ENCODE results near the gene AHNAK. TPM values are rescaled to one million over a fixed set of nuclear protein-coding genes. Genes with fewer than 3 reads are reported as not detected.

The AHNAK gene
- total RNA-seq, 2 experiments from 2014 or later = 180 to 390 TPM

- no peak overlapping the region for H3K4me3 Mint-ChIP-seq
- no peak overlapping the region for H3K27ac Mint-ChIP-seq
- H3K36me3 Mint-ChIP-seq = no peaks in the 10 kb centered on the region
- H3K4me1 Mint-ChIP-seq = peaks cover 22% of the 10 kb centered on the region
- CTCF ChIA-PET = interaction anchor here (1.1 to 5.3 kb wide), 4 partner anchors 19 to 160 kb away, joined by 3 to 42 read pairs (median 17); no protein-coding TSS in a partner anchor
- no peak for ATAC-seq
- no peak for DNase-seq
- H3K27me3 Mint-ChIP-seq = no peaks in the 10 kb centered on the region
- no peaks in the 10 kb centered on the region for H3K9me3 Mint-ChIP-seq (ENCODE audit: low read depth)
Measured at GRCh38 chr11:62400760-62401159, 145.8 kb downstream of the AHNAK start.

- Mint-ChIP-seq H3K27me3 (no peaks in the 10 kb centered on the region), H3K4me3 (no peak overlapping the region), H3K36me3 (no peaks in the 10 kb centered on the region), H3K4me1 (peaks cover 22% of the 10 kb centered on the region), H3K27ac (no peak overlapping the region), H3K9me3 (ENCODE audit: low read depth) (no peaks in the 10 kb centered on the region)
- CTCF ChIA-PET = interaction anchor here (1.1 to 5.3 kb wide), 5 partner anchors 19 to 161 kb away, joined by 3 to 42 read pairs (median 16); no protein-coding TSS in a partner anchor
- no peak for DNase-seq
- ATAC-seq = no peak
Measured at GRCh38 chr11:62400281-62400680, 146.3 kb downstream of the AHNAK start.

GRCh38 chr11:62399878-62400266 lies 146.7 kb downstream of the AHNAK start:
- CTCF ChIA-PET = interaction anchor here (1.5 to 5.3 kb wide), 4 partner anchors 22 to 161 kb away, joined by 3 to 42 read pairs (median 17); no protein-coding TSS in a partner anchor
- ATAC-seq = no peak
- Mint-ChIP-seq H3K36me3 (no peaks in the 10 kb centered on the region), H3K27ac (no peak overlapping the region), H3K4me1 (peaks cover 23% of the 10 kb centered on the region), H3K9me3 (ENCODE audit: low read depth) (no peaks in the 10 kb centered on the region), H3K27me3 (no peaks in the 10 kb centered on the region), H3K4me3 (no peak overlapping the region)
- no peak for DNase-seq

- DNase-seq (no peak), ATAC-seq (no peak)
- no peaks in the 10 kb centered on the region for H3K36me3 Mint-ChIP-seq
- no peak overlapping the region for H3K27ac Mint-ChIP-seq
- H3K27me3 Mint-ChIP-seq = no peaks in the 10 kb centered on the region
- H3K4me3 Mint-ChIP-seq = no peak overlapping the region
- no peaks in the 10 kb centered on the region for H3K9me3 Mint-ChIP-seq (ENCODE audit: low read depth)
- H3K4me1 Mint-ChIP-seq = peaks cover 24% of the 10 kb centered on the region
- CTCF ChIA-PET = interaction anchor here (1.5 to 5.3 kb wide), 4 partner anchors 21 to 162 kb away, joined by 3 to 42 read pairs (median 17); no protein-coding TSS in a partner anchor
Measured at GRCh38 chr11:62399172-62399877, 147.3 kb downstream of the AHNAK start.

GRCh38 chr11:62398011-62398994 lies 148.3 kb downstream of the AHNAK start:
- no peak for DNase-seq
- Mint-ChIP-seq H3K27ac (no peak overlapping the region), H3K4me3 (no peak overlapping the region), H3K27me3 (no peaks in the 10 kb centered on the region), H3K9me3 (ENCODE audit: low read depth) (no peaks in the 10 kb centered on the region), H3K36me3 (no peaks in the 10 kb centered on the region), H3K4me1 (peaks cover 24% of the 10 kb centered on the region)
- CTCF ChIA-PET = interaction anchor here (1.5 to 5.3 kb wide), 3 partner anchors 20 to 163 kb away, joined by 3 to 42 read pairs (median 16); no protein-coding TSS in a partner anchor
- no peak for ATAC-seq

- CTCF ChIA-PET = interaction anchor here (0.6 to 6.9 kb wide), 20 partner anchors 10 to 324 kb away, joined by 3 to 73 read pairs (median 10); partner anchors contain the start of gene SCGB1A1
Measured at GRCh38 chr11:62395885-62396551, 150.6 kb downstream of the AHNAK start.

GRCh38 chr11:62394825-62395538 lies 151.6 kb downstream of the AHNAK start:
- CTCF ChIA-PET = interaction anchor here (0.6 to 6.9 kb wide), 39 partner anchors 9 to 299 kb away, joined by 3 to 73 read pairs (median 5); partner anchors contain the start of genes SCGB1A1 and TUT1
- Mint-ChIP-seq H3K27me3 (peaks cover 13% of the 10 kb centered on the region), H3K9me3 (ENCODE audit: low read depth) (no peaks in the 10 kb centered on the region), H3K36me3 (no peaks in the 10 kb centered on the region), H3K4me1 (peaks cover 6% of the 10 kb centered on the region), H3K4me3 (no peak overlapping the region), H3K27ac (no peak overlapping the region)
- DNase-seq = peak; percentile 71
- peak; percentile 90 for ATAC-seq

More at GRCh38 chr11:62395885-62396551, 150.6 kb downstream of the AHNAK start:
- peaks cover 10% of the 10 kb centered on the region for H3K27me3 Mint-ChIP-seq
- DNase-seq (no peak), ATAC-seq (no peak)
- H3K9me3 Mint-ChIP-seq (ENCODE audit: low read depth) = no peaks in the 10 kb centered on the region
- H3K4me3 Mint-ChIP-seq = no peak overlapping the region
- no peak overlapping the region for H3K27ac Mint-ChIP-seq
- peaks cover 6% of the 10 kb centered on the region for H3K4me1 Mint-ChIP-seq
- no peaks in the 10 kb centered on the region for H3K36me3 Mint-ChIP-seq

GRCh38 chr11:62393735-62394134 lies 152.9 kb downstream of the AHNAK start:
- ATAC-seq (no peak), DNase-seq (no peak)
- no peaks in the 10 kb centered on the region for H3K9me3 Mint-ChIP-seq (ENCODE audit: low read depth)
- no peak overlapping the region for H3K27ac Mint-ChIP-seq
- peaks cover 26% of the 10 kb centered on the region for H3K27me3 Mint-ChIP-seq
- no peak overlapping the region for H3K4me3 Mint-ChIP-seq
- H3K4me1 Mint-ChIP-seq = peaks cover 2% of the 10 kb centered on the region
- CTCF ChIA-PET = interaction anchor here (1.0 to 6.9 kb wide), 18 partner anchors 8 to 300 kb away, joined by 3 to 73 read pairs (median 13); partner anchors contain the start of genes EEF1G and SCGB1A1
- no peaks in the 10 kb centered on the region for H3K36me3 Mint-ChIP-seq

GRCh38 chr11:62393061-62393611 lies 153.5 kb downstream of the AHNAK start:
- no peaks in the 10 kb centered on the region for H3K9me3 Mint-ChIP-seq (ENCODE audit: low read depth)
- DNase-seq (no peak), ATAC-seq (peak; percentile 60)
- H3K27me3 Mint-ChIP-seq = peaks cover 28% of the 10 kb centered on the region
- no peak overlapping the region for H3K27ac Mint-ChIP-seq
- H3K4me3 Mint-ChIP-seq = no peak overlapping the region
- no peaks in the 10 kb centered on the region for H3K36me3 Mint-ChIP-seq
- H3K4me1 Mint-ChIP-seq = peaks cover 2% of the 10 kb centered on the region
- CTCF ChIA-PET = interaction anchor here (0.6 to 6.9 kb wide), 18 partner anchors 8 to 313 kb away, joined by 3 to 73 read pairs (median 5); partner anchors contain the start of genes EEF1G, LBHD1, SCGB1A1 and TUT1

- DNase-seq = no peak
Measured at GRCh38 chr11:62392506-62392905, 154.1 kb downstream of the AHNAK start.

GRCh38 chr11:62391642-62392425 lies 154.8 kb downstream of the AHNAK start:
- H3K27me3 Mint-ChIP-seq = peaks cover 38% of the 10 kb centered on the region
- no peak for DNase-seq
- H3K4me3 Mint-ChIP-seq = no peak overlapping the region
- H3K4me1 Mint-ChIP-seq = peaks cover 5% of the 10 kb centered on the region
- no peaks in the 10 kb centered on the region for H3K36me3 Mint-ChIP-seq
- no peak for ATAC-seq
- CTCF ChIA-PET = interaction anchor here (0.8 to 6.9 kb wide), 7 partner anchors 10 to 201 kb away, joined by 3 to 73 read pairs (median 5); no protein-coding TSS in a partner anchor
- H3K9me3 Mint-ChIP-seq (ENCODE audit: low read depth) = no peaks in the 10 kb centered on the region
- H3K27ac Mint-ChIP-seq = no peak overlapping the region

More at GRCh38 chr11:62392506-62392905, 154.1 kb downstream of the AHNAK start:
- peaks cover 35% of the 10 kb centered on the region for H3K27me3 Mint-ChIP-seq
- ATAC-seq = no peak
- no peak overlapping the region for H3K27ac Mint-ChIP-seq
- no peaks in the 10 kb centered on the region for H3K9me3 Mint-ChIP-seq (ENCODE audit: low read depth)
- CTCF ChIA-PET = interaction anchor here (0.8 to 6.9 kb wide), 13 partner anchors 8 to 302 kb away, joined by 3 to 73 read pairs (median 5); partner anchors contain the start of genes EEF1G, LBHD1, SCGB1A1 and TUT1
- no peaks in the 10 kb centered on the region for H3K36me3 Mint-ChIP-seq
- peaks cover 2% of the 10 kb centered on the region for H3K4me1 Mint-ChIP-seq
- H3K4me3 Mint-ChIP-seq = no peak overlapping the region

All from activated CD8-positive, alpha-beta memory T cell treated with anti-CD3 and anti-CD28 coated beads, Interleukin-2, amount 10 ng/mL, durations not matched to agents 7 days and 5 days (primary cell).